Choroid plexus epithelial cell (primary cell): ENCODE measurements around the gene PADI6.

Experiments used
- DNase-seq: peaks from one replicate; pipeline ENCODE4 v3.0.0-alpha.2; 2010; ENCODE audit warnings: low read depth
- H3K4me3 ChIP-seq: 2 replicates; pipeline ENCODE4 v1.5.1; 2011; ENCODE audit warnings: low read depth, mild to moderate bottlenecking, control low read depth, low read length, moderate library complexity
- CTCF ChIP-seq: conservative IDR thresholded peaks from 2 replicates; pipeline ENCODE4 v1.5.1; 2011; ENCODE audit warnings: low read depth, mild to moderate bottlenecking, control low read depth, inconsistent platforms, low read length, moderate library complexity

Gene PADI6

GRCh38 chr1:17425806-17426600, 54.0 kb downstream of the PADI6 start:
- no peak for TF ChIP-seq CTCF
- H3K4me3 ChIP-seq: no peak overlapping the region
- no peak for DNase-seq

- no peak overlapping the region for H3K4me3 ChIP-seq
- no peak for TF ChIP-seq CTCF
- DNase-seq: no peak
These were observed 56.0 kb downstream of the PADI6 start for GRCh38 chr1:17427696-17428660.

- TF ChIP-seq CTCF: no peak
- DNase-seq: no peak
These were observed 57.2 kb downstream of the PADI6 start for GRCh38 chr1:17429183-17429582.

GRCh38 chr1:17432412-17432811, 60.4 kb downstream of the PADI6 start:
- H3K4me3 ChIP-seq: no peak overlapping the region
- DNase-seq: no peak
- TF ChIP-seq CTCF: no peak

More at GRCh38 chr1:17429183-17429582, 57.2 kb downstream of the PADI6 start:
- no peak overlapping the region for H3K4me3 ChIP-seq

GRCh38 chr1:17433261-17433660, 61.3 kb downstream of the PADI6 start:
- no peak overlapping the region for H3K4me3 ChIP-seq
- DNase-seq: no peak
- TF ChIP-seq CTCF: no peak

- no peak for DNase-seq
- no peak for TF ChIP-seq CTCF
- H3K4me3 ChIP-seq: no peak overlapping the region
These were observed 62.0 kb downstream of the PADI6 start for GRCh38 chr1:17434016-17434415.
